Neural progenitor cell (in vitro differentiated cells): ENCODE results near the gene DESI2. TPM values are rescaled to one million over a fixed set of nuclear protein-coding genes. Genes with fewer than 3 reads are reported as not detected.
"Not testable (repeated sequence)": the region's sequence is repeated elsewhere in the genome, so short reads cannot be mapped to it uniquely, and the experiment has no call there.

Experiments
- DNase-seq: peaks from one replicate; pipeline ENCODE4 v3.0.0-alpha.2; 2016; ENCODE audit warnings: low spot score
- H2AFZ ChIP-seq: fragments of 200-600 bp; sonication (generic); replicated peaks from 2 replicates; pipeline ENCODE4 v1.6.1; 2016; ENCODE audit warnings: antibody characterized with exemption
- H3F3A ChIP-seq: fragments of 200-600 bp; sonication (generic); 2 replicates; pipeline ENCODE4 v1.6.1; 2016; ENCODE audit warnings: antibody characterized with exemption, low read depth
- H3K27ac ChIP-seq: fragments of 200-600 bp; sonication (generic); 2 replicates; pipeline ENCODE4 v1.5.1; 2016; ENCODE audit warnings: mild to moderate bottlenecking
- H3K27me3 ChIP-seq: fragments of 200-600 bp; sonication (generic); 2 replicates; pipeline ENCODE4 v1.6.1; 2016; ENCODE audit warnings: mild to moderate bottlenecking, moderate library complexity
- H3K36me3 ChIP-seq: fragments of 200-600 bp; sonication (generic); 2 replicates; pipeline ENCODE4 v1.5.1; 2016
- H3K4me1 ChIP-seq: fragments of 200-600 bp; sonication (generic); 2 replicates; pipeline ENCODE4 v1.6.1; 2016; ENCODE audit warnings: mixed run types
- H3K4me2 ChIP-seq: fragments of 200-600 bp; sonication (generic); 2 replicates; pipeline ENCODE4 v1.6.1; 2016
- H3K4me3 ChIP-seq: fragments of 200-600 bp; sonication (generic); 2 replicates; pipeline ENCODE4 v1.5.1; 2016
- H3K79me2 ChIP-seq: fragments of 200-600 bp; sonication (generic); 2 replicates; pipeline ENCODE4 v1.6.1; 2016; ENCODE audit warnings: low read depth
- H3K9ac ChIP-seq: fragments of 200-600 bp; sonication (generic); 2 replicates; pipeline ENCODE4 v1.6.1; 2016
- H3K9me3 ChIP-seq: fragments of 200-600 bp; sonication (generic); 2 replicates; pipeline ENCODE4 v1.5.1; 2016; ENCODE audit warnings: low read depth
- H4K20me1 ChIP-seq: fragments of 200-600 bp; sonication (generic); 2 replicates; pipeline ENCODE4 v1.6.1; 2016; ENCODE audit warnings: low read depth
- H3K27ac Mint-ChIP-seq: 3 replicates; pipeline ENCODE4 v1.8.0; 2021; ENCODE audit warnings: mixed read lengths
- H3K27me3 Mint-ChIP-seq: 2 replicates; pipeline ENCODE4 v1.8.0; 2022; ENCODE audit warnings: low read depth, mild to moderate bottlenecking, inconsistent platforms, moderate library complexity, mixed read lengths; ENCODE audit not compliant: insufficient read depth
- H3K36me3 Mint-ChIP-seq: 3 replicates; pipeline ENCODE4 v1.8.0; 2021; ENCODE audit warnings: mixed read lengths
- H3K4me1 Mint-ChIP-seq: 3 replicates; pipeline ENCODE4 v1.8.0; 2021; ENCODE audit warnings: mixed read lengths
- H3K4me3 Mint-ChIP-seq: 3 replicates; pipeline ENCODE4 v1.8.0; 2021; ENCODE audit warnings: mild to moderate bottlenecking, moderate library complexity, mixed read lengths
- H3K9me3 Mint-ChIP-seq: 3 replicates; pipeline ENCODE4 v1.8.0; 2020; ENCODE audit warnings: mixed read lengths
- EZH2 ChIP-seq: fragments of 200-600 bp; sonication (generic); IDR thresholded peaks from 2 replicates; pipeline ENCODE4 v1.6.1; 2017; ENCODE audit warnings: antibody characterized with exemption, mild to moderate bottlenecking, moderate library complexity
- EZH2phosphoT487 ChIP-seq: fragments of 200-600 bp; sonication (generic); IDR thresholded peaks from 2 replicates; pipeline ENCODE4 v1.6.1; 2017; ENCODE audit warnings: antibody characterized with exemption
- total RNA-seq: library from RNA; depleted of rRNA; stranded (reverse); fragments of >200 nt; gene quantifications from 2 replicates; pipeline ENCODE4 v1.2.3, GENCODE V29; 2015; ENCODE audit warnings: low replicate concordance
- TF ChIP-seq, protein P1 (sequence below): fragments of 200-600 bp; sonication (generic); IDR thresholded peaks from 2 replicates; pipeline ENCODE4 v1.5.1; 2017; ENCODE audit warnings: antibody characterized with exemption, mild to moderate bottlenecking

Gene DESI2
- total RNA-seq, 1 donor from 2014 or later = 110 TPM

DNA sequence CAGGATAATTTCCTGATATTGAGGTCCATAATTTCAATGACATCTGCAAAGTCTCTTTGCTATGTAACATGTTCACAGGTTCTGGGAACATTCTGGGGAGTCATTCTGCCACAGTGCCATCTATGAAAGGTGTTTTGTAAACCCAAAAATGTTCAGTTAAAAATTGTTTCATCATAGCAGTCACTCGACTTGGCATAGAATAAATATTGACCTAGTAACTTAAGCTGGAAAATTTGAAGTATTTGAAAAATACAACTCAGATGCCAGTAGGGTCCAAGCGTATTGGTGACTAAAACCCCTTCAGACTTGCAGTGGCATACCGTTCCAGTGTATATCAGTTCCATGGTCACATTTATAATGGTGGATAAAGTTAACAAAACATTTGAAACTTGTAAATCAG is 6.8 kb downstream of the DESI2 start:
- Mint-ChIP-seq H3K36me3 (peaks cover 50% of the 10 kb centered on the region), H3K27me3 (no peaks in the 10 kb centered on the region), H3K27ac (no peak overlapping the region), H3K4me1 (peaks cover 7% of the 10 kb centered on the region), H3K9me3 (peaks cover 22% of the 10 kb centered on the region), H3K4me3 (no peak overlapping the region)
- Histone ChIP-seq H3K27me3 (no peaks in the 10 kb centered on the region), H3K79me2 (peaks cover 96% of the 10 kb centered on the region), H3K4me3 (no peak overlapping the region), H3K36me3 (peaks cover 22% of the 10 kb centered on the region), H4K20me1 (peaks cover 20% of the 10 kb centered on the region), H3K4me1 (peaks cover 25% of the 10 kb centered on the region), H3F3A (peaks cover 7% of the 10 kb centered on the region), H3K9me3 (no peaks in the 10 kb centered on the region), H3K4me2 (no peak overlapping the region), H3K27ac (no peak overlapping the region), H3K9ac (no peak overlapping the region), H2AFZ (no peak overlapping the region)
- TF ChIP-seq EZH2phosphoT487 = no peak
- TF ChIP-seq, protein P1, sequence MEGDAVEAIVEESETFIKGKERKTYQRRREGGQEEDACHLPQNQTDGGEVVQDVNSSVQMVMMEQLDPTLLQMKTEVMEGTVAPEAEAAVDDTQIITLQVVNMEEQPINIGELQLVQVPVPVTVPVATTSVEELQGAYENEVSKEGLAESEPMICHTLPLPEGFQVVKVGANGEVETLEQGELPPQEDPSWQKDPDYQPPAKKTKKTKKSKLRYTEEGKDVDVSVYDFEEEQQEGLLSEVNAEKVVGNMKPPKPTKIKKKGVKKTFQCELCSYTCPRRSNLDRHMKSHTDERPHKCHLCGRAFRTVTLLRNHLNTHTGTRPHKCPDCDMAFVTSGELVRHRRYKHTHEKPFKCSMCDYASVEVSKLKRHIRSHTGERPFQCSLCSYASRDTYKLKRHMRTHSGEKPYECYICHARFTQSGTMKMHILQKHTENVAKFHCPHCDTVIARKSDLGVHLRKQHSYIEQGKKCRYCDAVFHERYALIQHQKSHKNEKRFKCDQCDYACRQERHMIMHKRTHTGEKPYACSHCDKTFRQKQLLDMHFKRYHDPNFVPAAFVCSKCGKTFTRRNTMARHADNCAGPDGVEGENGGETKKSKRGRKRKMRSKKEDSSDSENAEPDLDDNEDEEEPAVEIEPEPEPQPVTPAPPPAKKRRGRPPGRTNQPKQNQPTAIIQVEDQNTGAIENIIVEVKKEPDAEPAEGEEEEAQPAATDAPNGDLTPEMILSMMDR = no peak
- TF ChIP-seq EZH2 = no peak
- no peak for DNase-seq

DNA sequence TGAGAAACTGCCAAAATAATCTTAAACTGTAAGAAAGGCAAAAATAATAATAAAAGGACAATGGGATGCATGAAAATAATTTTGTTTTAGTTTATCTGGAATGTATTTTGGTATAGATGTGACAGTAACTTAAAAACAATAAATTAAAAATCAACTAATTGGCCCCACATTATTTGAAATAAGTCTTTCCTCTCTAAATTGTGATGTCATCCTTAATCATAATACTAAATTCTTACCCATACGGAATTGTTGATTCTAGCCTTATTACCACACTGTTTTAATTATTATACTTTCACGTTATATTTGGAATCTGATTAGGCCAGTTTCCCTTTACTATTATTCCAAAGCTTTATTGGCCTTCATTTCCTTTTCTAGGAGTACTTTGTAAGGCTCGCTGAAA is 7.7 kb downstream of the DESI2 start:
- Mint-ChIP-seq H3K27me3 (no peaks in the 10 kb centered on the region), H3K9me3 (peaks cover 22% of the 10 kb centered on the region), H3K36me3 (peaks cover 50% of the 10 kb centered on the region), H3K4me3 (no peak overlapping the region), H3K4me1 (peaks cover 7% of the 10 kb centered on the region), H3K27ac (no peak overlapping the region)
- Histone ChIP-seq H3K27ac (no peak overlapping the region), H3K4me2 (no peak overlapping the region), H3K79me2 (peaks cover 96% of the 10 kb centered on the region), H3K27me3 (no peaks in the 10 kb centered on the region), H3K4me1 (peaks cover 16% of the 10 kb centered on the region), H3K9ac (no peak overlapping the region), H3K4me3 (no peak overlapping the region), H3K36me3 (peaks cover 22% of the 10 kb centered on the region), H3K9me3 (no peaks in the 10 kb centered on the region), H4K20me1 (peaks cover 20% of the 10 kb centered on the region), H3F3A (peaks cover 7% of the 10 kb centered on the region), H2AFZ (no peak overlapping the region)
- no peak for DNase-seq
- TF ChIP-seq EZH2phosphoT487 (no peak), EZH2 (no peak)
- TF ChIP-seq, protein P1 = no peak

DNA sequence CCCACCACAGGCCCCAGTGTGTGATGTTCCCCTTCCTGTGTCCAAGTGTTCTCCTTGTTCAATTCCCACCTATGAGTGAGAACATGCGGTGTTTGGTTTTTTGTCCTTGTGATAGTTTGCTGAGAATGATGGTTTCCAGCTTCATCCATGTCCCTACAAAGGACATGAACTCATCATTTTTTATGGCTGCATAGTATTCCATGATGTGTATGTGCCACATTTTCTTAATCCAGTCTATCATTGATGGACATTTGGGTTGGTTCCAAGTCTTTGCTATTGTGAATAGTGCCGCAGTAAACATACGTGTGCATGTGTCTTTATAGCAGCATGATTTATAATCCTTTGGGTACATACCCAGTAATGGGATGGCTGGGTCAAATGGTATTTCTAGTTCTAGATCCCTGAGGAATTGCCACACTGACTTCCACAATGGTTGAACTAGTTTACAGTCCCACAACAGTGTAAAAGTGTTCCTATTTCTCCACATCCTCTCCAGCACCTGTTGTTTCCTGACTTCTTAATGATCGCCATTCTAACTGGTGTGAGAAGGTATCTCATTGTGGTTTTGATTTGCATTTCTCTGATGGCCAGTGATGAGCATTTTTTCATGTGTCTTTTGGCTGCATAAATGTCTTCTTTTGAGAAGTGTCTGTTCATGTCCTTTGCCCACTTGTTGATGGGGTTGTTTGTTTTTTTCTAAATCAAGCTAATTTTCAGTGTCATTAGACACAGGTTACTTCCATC is 8.8 kb downstream of the DESI2 start:
- H3K9ac ChIP-seq, DNase-seq, H3F3A ChIP-seq, H2AFZ ChIP-seq, H3K9me3 ChIP-seq, H3K4me1 Mint-ChIP-seq, H3K4me2 ChIP-seq, H3K4me3 ChIP-seq, H3K27me3 ChIP-seq, H3K4me1 ChIP-seq, H3K4me3 Mint-ChIP-seq, H3K27me3 Mint-ChIP-seq, H3K27ac Mint-ChIP-seq, H3K27ac ChIP-seq: not testable (repeated sequence)
- H3K36me3 Mint-ChIP-seq = peaks cover 46% of the 10 kb centered on the region
- H3K36me3 ChIP-seq = peaks cover 22% of the 10 kb centered on the region
- peaks cover 21% of the 10 kb centered on the region for H4K20me1 ChIP-seq
- H3K9me3 Mint-ChIP-seq = peaks cover 22% of the 10 kb centered on the region
- peaks cover 96% of the 10 kb centered on the region for H3K79me2 ChIP-seq

DNA sequence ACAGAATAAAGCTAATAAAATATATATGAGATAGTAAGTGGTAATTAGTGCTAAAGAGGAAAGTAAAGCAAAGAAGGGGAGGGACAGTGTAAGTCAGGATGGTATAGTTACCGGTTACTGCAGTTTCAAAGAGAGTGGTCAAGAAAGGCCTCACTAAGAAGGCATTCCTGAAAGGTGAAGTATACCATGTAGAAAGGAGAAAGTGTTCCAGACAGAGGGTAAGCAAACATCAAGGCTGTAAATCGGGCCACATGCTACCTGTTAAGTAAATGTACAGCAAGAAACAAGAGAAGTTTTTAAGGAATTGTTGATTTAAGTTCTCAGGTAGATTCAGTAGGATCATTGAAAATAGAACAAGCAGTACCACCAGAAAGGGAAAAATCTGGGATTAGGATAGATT is 9.7 kb downstream of the DESI2 start:
- Mint-ChIP-seq H3K4me1 (peaks cover 3% of the 10 kb centered on the region), H3K27me3 (no peaks in the 10 kb centered on the region), H3K36me3 (peaks cover 41% of the 10 kb centered on the region), H3K4me3 (no peak overlapping the region), H3K27ac (no peak overlapping the region), H3K9me3 (peaks cover 19% of the 10 kb centered on the region)
- Histone ChIP-seq H3K36me3 (peaks cover 21% of the 10 kb centered on the region), H3F3A (no peaks in the 10 kb centered on the region), H4K20me1 (peaks cover 25% of the 10 kb centered on the region), H3K4me1 (no peaks in the 10 kb centered on the region), H3K4me3 (no peak overlapping the region), H2AFZ (no peak overlapping the region), H3K27ac (no peak overlapping the region), H3K9ac (no peak overlapping the region), H3K27me3 (no peaks in the 10 kb centered on the region), H3K79me2 (peaks cover 96% of the 10 kb centered on the region), H3K9me3 (no peaks in the 10 kb centered on the region), H3K4me2 (no peak overlapping the region)
- TF ChIP-seq, protein P1 = no peak
- no peak for TF ChIP-seq EZH2
- TF ChIP-seq EZH2phosphoT487 = no peak
- DNase-seq = no peak
